ENCODE data around the gene LPGAT1. TPM values are rescaled to one million over a fixed set of nuclear protein-coding genes. Genes with fewer than 3 reads are reported as not detected.
"Not testable (repeated sequence)": the region's sequence is repeated elsewhere in the genome, so short reads cannot be mapped to it uniquely, and the experiment has no call there.

LPGAT1 gene
- total RNA-seq, 2 donors from 2014 or later = 14.1 to 16.6 TPM

DNA sequence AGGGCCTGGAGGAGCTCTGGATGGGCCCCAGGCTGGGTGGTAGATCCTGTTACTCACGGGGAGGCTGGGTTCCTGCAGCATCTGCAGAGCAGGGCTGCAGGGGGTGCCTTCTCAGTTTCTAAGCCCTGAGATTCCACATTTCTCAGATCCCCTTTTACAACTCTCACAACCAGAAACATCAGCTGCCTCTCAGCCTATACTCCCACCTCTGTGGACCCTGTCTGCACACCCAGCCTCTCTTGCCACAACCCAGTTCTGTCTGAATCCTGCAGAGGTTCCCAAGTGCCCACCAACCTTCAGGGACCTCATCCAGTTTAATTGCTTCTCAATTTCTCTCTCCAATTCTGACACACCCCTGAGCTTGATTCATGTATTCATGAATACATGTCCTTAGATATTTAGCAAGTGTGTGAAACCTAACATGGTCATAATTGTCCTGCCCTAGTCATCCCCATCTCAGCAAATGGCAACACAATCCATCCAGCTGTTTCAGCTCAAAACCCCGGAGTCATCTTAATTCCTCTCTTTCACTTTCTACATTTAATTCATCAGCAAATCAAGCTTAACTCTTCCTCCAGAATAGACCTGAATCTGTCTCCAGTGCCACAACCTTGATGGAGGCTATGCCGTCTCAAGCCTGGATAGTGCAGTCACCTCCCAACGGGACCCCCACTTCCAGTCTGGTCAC lies 98.1 kb downstream of the LPGAT1 start:
- no peak for DNase-seq (ENCODE audit: low spot score in 2 of 2)
- no peaks in the 10 kb centered on the region for H3K9me3 Mint-ChIP-seq
- no peaks in the 10 kb centered on the region for H3K36me3 Mint-ChIP-seq

DNA sequence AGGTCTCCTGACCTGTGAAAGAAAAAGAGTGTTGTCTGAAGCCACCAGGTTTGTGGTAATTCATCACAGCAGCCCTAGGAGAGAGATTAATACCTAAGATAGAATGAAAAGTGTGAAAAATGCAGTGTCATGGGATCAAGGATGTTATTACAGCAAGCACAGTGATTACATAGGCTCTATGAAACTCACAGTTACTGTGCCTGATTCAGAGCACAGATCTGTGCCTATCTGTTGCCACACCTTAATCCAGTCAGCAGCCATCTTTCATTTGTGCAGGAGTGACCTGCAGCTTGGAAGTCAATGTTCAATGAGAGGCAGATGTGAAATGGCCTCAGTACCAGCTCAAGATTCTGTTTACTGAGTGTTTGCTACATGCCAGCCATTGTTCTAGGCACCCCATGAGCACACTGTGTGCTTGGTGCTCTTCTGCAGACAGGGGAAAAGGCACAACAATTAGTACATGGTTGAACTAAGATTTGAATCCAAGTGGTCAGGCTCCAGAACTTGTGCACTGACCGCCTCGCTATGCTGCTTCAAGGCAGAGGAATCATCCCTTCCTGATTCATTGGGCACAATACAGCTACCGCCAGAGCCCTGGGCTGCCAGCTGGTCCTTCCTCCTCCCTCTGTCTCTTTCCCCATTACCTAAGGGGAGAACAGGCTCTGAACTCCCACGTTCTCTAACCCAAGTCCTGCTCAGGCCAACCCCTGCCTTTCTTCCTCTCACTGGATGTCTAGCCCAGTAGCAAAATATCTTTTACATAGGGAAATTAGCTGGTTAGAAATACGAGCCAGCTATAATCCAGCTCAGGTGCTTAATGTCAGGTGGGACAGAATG lies 98.9 kb downstream of the LPGAT1 start:
- ATAC-seq (no peak), DNase-seq (ENCODE audit: low spot score in 2 of 2) (no peak)
- H3K9me3 Mint-ChIP-seq = no peaks in the 10 kb centered on the region
- no peak overlapping the region for H3K27ac Mint-ChIP-seq
- H3K36me3 Mint-ChIP-seq = no peaks in the 10 kb centered on the region

More for the DNA sequence above, 98.1 kb downstream of the LPGAT1 start:
- H3K27ac Mint-ChIP-seq = no peak overlapping the region
- ATAC-seq = no peak

DNA sequence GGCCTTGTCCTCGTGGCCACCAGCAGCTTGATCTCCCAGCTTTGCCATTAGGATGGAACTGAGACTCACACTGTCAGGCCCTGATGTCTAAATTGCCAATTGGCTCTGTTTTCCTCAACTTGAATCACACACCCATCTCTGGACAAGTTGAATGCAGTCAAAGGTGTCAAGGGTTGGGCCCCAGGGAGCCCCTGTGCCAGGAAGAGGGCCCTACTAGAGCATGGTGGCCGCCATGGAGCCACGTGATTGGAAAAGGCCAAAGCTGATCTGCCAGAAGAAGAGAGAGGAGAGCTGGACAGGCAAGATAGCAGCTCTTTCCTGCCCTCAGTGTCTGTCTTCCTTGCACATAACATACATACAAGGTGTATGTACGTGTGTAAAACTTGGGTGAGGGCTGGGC lies 100.2 kb downstream of the LPGAT1 start:
- no peak for ATAC-seq
- no peaks in the 10 kb centered on the region for H3K36me3 Mint-ChIP-seq
- H3K27ac Mint-ChIP-seq = no peak overlapping the region
- H3K9me3 Mint-ChIP-seq = no peaks in the 10 kb centered on the region
- DNase-seq (ENCODE audit: low spot score in 2 of 2) = no peak

DNA sequence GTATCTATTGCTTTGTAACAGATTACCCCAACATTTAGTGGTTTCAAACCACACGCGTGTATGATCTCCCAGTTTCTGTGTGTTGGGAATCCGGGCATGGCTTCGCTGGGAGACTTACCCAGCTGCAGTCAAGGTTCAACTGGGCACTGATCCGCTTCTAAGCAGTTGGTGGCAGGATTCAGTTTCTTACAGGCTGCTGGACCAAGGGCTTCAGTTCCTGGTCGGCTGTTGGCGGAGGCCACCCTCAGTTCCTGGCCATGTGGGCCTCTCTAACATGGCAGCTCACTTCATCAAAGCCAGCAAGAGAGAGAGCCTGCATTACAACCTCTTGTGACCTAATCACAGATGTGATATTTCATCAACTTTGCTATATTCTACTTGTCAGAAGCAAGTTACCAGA lies 101.3 kb downstream of the LPGAT1 start:
- no peak for DNase-seq (ENCODE audit: low spot score in 2 of 2)
- Mint-ChIP-seq H3K9me3 (no peaks in the 10 kb centered on the region), H3K27ac (peak overlapping the region in 1 of 2 donors; percentile 44), H3K36me3 (no peaks in the 10 kb centered on the region)
- no peak for ATAC-seq

DNA sequence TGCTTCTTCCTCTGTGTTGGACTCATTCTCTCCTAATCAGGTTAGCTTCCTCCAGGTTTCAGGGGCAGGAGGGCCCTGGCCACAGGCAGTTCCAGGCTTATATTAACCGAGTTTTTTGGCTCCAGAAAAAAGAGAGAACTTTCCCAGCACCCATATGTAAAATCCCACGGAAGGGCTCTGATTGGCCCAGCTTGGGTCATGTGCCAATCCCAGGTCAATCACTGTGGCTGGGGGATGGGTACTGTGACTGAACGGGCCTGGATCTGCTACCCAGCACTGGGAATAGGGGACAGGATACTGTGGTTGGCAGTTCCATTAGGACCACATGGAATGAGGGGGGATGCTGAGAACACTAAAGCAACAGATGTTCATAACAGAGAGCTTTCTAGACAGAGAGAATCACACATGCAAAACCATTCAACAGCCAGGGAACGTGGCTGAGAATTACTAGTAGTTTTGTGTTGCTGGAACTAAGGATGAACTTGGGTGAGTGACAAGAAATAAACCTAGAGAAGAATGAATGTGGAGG lies 104.0 kb downstream of the LPGAT1 start:
- no peaks in the 10 kb centered on the region for H3K9me3 Mint-ChIP-seq
- ATAC-seq (no peak), DNase-seq (ENCODE audit: low spot score in 2 of 2) (no peak)
- H3K36me3 Mint-ChIP-seq = no peaks in the 10 kb centered on the region
- H3K27ac Mint-ChIP-seq = no peak overlapping the region

DNA sequence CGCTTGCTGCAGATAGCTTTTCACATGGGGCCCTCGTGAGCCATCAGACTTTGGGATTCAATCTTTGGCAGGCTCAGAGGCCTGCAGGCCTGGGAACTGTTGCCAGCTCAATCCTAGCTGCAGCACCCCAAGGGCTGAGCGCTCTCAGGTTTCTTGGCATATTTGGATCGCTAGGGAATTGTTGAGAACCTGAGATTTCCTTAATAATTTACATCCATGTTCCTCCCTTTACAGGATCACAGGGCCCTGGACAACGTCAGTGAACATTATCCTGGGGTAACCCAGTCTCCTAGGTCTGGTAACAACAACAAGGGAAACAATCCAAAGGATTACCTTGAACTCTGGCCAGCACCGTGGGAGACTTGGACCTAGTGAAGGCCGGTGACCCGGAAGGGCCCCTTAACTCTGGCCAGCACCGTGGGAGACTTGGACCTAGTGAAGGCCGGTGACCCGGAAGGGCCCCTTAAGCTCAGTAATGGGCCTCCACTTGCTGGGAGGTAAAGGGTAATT lies 105.8 kb downstream of the LPGAT1 start:
- H3K9me3 Mint-ChIP-seq = no peaks in the 10 kb centered on the region
- DNase-seq (ENCODE audit: low spot score in 2 of 2) = no peak

DNA sequence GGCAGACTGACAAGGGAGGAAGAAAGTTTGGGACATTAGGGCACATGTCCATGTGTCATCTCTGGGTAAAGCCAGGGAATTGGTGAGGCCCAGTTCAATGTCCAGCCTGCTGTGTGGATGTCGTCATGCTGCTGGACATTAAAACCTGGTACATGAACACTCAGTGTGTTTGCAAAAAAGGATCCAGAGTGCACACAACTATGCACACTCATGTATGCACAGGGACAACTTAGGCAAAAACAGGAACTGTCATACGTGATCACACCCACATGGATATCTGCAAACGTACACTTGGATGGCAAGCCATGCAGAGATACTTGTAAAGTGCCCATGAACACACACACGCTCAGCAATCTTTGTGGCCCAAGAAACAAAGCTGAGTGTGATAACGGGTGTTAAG lies 107.3 kb downstream of the LPGAT1 start:
- H3K9me3 Mint-ChIP-seq = no peaks in the 10 kb centered on the region
- no peak overlapping the region for H3K27ac Mint-ChIP-seq
- no peak for ATAC-seq
- no peak for DNase-seq (ENCODE audit: low spot score in 2 of 2)
- H3K36me3 Mint-ChIP-seq = no peaks in the 10 kb centered on the region

More for the DNA sequence above, 105.8 kb downstream of the LPGAT1 start:
- no peak for ATAC-seq
- Mint-ChIP-seq H3K36me3 (no peaks in the 10 kb centered on the region), H3K27ac (no peak overlapping the region)

DNA sequence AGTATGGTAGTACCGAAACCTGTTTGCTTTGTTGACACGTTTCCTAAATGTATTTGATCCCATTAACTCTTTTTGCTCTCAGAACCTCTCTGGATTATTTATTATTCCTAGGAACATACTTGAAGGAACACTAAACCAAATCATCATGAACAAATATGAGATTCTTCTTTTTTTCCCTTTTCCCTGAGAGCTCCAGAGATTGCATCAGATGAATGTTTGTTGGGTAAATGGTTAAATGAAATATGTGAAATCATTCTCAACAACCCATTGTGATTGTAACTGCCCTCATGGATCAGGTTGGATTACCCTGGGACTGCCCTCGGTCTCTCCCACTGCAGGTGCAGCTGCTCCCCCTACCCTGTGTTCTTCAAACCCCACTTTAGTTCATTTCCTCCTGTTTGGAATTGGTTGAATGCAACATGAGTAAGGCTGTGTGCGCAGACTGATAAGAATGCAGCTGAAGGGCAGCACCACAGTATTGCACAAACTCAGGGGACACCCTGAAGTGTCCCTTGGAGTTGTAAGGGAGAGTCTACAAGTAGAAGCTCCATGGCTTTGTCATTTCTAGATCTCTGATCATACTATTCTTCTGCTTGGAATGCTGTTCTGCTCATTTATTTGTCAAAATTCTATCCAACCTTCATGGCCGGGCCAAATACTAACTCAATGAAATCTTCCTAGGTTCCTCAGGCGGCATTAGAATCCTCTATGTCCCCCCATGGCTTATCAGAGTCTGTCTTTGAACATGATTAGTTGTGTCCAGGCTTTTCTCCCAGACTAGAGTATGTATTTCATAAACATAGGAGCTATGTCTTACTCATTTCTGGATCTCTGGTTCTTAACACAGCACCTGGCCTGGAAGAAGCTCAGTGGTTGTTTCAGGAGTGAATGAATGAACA lies 108.0 kb downstream of the LPGAT1 start:
- Mint-ChIP-seq H3K9me3 (no peaks in the 10 kb centered on the region), H3K36me3 (no peaks in the 10 kb centered on the region), H3K27ac (no peak overlapping the region)
- ATAC-seq (no peak), DNase-seq (ENCODE audit: low spot score in 2 of 2) (no peak)

DNA sequence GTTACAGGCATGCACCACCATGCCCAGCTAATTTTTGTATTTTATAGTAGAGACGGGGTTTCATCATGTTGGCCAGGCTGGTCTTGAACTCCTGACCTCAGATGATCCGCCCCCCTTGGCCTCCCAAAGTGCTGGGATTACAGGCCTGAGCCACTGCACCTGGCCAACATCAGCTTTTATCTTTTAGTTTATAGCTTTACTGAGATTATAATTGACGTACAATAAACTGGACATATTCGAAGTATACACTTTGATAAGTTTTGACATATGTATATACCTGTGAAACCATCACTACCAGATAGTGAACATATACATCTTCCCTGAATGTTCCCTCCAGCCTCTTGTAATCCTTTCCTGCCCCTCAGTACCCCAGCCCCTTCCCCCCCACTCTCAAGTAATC lies 114.0 kb downstream of the LPGAT1 start:
- H3K36me3 Mint-ChIP-seq; DNase-seq (ENCODE audit: low spot score in 2 of 2); H3K27ac Mint-ChIP-seq; ATAC-seq; H3K9me3 Mint-ChIP-seq: not testable (repeated sequence)

DNA sequence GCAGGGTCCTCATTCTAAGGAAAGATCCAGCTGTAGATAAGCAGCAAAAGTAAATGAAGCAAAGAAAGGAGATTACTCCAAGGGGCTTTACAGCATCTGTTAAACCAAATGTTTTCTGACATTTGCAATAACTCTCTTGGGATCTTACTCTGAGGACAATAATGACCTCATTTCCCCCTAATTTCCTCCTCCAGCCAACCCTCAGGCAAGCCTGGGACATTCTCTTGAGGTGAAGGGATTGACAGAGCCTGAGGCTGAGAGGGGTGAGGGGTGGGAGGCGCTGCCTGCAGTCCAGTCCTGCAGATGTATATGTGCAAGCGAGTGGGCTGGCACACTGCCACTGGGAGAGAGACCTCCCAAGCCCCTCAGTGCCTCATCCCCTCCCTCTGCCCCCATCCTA lies 114.6 kb downstream of the LPGAT1 start:
- ATAC-seq = no peak
- DNase-seq (ENCODE audit: low spot score in 2 of 2) = no peak
- Mint-ChIP-seq H3K27ac (no peak overlapping the region), H3K9me3 (no peaks in the 10 kb centered on the region), H3K36me3 (no peaks in the 10 kb centered on the region)

DNA sequence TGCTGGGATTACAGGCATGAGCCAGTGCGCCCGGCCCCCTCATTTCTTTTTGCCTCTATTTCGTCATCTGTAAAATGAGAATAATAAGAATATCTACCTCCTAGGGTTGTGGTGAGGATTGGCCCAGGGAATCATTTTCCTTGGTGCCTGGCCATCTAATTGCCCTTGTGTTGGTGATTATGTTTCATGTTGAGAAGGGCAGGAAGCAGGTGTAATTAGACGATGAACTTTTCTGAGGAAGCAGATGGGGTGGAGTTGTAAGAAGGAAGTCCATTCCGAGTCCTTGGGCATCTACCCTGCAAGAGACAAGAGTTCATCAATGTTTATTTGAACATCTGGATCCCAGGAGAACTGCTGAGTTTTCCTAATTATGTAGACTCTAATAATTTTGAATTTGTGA lies 116.4 kb downstream of the LPGAT1 start:
- DNase-seq (ENCODE audit: low spot score in 2 of 2) = no peak
- Mint-ChIP-seq H3K36me3 (no peaks in the 10 kb centered on the region), H3K27ac (no peak overlapping the region), H3K9me3 (no peaks in the 10 kb centered on the region)
- no peak for ATAC-seq

DNA sequence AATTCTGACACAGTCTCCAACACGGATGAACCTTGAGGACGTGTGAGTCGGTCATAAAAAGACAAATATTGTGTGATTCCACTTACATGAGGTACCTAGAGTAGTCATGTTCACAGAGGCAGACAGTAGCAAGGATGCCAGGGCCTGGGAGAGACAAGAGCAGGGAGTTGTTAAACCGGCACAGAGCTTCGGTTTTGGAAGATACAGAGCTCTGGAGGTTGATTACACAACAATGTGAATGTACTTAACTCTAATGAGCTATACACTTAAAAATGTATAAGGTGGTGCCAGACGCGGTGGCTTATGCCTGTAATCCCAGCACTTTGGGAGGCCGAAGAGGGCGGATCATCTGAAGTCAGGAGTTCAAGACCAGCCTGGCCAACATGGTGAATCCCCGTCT lies 117.3 kb downstream of the LPGAT1 start:
- no peak for ATAC-seq
- H3K9me3 Mint-ChIP-seq = no peaks in the 10 kb centered on the region
- H3K36me3 Mint-ChIP-seq = no peaks in the 10 kb centered on the region
- DNase-seq (ENCODE audit: low spot score in 2 of 2) = no peak
- no peak overlapping the region for H3K27ac Mint-ChIP-seq

DNA sequence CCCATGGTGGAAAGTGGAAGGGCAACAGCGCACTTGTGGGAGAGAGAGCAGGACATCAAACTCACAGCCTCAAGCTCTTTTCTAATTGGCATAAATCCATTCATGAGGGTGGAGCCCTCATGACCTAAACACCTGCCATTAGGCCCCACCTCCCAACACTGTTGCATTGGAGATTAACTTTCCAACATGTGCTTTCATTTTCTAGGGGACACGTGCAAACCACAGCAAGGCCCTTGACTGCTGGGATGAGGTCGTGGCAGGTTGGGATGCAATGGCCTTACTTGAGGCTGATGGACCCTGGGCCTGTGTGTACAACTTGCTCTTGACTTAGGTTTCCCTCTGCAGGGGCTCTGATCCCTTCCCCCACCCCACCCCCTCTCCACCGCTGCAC lies 119.3 kb downstream of the LPGAT1 start:
- Mint-ChIP-seq H3K9me3 (no peaks in the 10 kb centered on the region), H3K27ac (no peak overlapping the region), H3K36me3 (no peaks in the 10 kb centered on the region)
- DNase-seq (ENCODE audit: low spot score in 2 of 2) = no peak
- ATAC-seq = no peak

DNA sequence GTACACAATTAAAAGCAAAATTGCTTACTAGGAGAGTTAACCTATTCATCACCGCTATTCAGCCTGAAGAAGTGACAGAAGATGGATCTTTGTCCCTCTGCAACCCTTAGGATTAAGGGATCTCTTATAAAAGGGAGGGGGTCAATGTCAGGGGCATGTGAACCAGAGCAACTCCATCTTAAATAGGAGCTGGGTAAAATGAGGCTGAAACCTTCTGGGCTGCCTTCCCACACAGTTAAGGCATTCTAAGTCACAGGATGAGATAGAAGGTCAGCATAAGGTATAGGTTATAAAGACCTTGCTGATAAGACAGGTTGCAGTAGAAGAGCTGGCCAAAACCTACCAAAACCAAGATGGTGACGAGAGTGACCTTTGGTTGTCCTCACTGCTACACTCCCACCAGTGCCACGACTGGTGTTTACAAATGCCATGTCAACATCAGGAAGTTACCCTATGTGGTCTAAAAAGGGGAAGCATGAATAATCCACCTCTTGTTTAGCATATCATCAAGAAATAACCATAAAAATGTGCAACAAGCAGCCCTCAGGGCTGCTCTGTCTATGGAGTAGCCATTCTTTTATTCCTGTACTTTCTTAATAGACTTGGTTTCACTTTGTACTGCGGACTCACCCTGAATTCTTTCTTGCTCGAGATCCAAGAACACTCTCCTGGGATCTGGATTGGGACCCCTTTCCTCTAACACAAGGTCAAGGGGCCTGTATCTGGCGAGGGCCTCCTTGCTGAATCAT lies 119.8 kb downstream of the LPGAT1 start:
- ATAC-seq (no peak), DNase-seq (ENCODE audit: low spot score in 2 of 2) (no peak)
- H3K36me3 Mint-ChIP-seq = no peaks in the 10 kb centered on the region
- no peak overlapping the region for H3K27ac Mint-ChIP-seq
- no peaks in the 10 kb centered on the region for H3K9me3 Mint-ChIP-seq

DNA sequence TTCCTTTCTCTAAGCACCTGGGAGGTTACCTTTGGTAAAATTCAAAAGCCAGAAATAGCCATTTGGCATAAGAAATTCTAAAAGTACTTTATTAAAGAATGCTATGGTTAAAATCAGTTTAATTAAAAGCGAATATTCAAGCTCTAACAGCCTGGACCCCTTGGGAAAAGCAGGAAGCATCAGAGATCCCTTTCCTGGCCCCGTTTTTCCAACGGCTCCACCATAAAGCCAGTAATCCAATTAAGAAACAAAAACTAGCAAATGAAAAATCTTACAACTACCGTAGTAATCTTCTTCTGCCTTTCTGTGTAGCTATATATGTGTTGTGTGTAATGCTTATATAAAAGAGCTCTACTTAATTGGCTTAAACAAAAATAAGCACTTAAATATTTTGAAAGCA lies 121.6 kb downstream of the LPGAT1 start:
- no peak for ATAC-seq
- Mint-ChIP-seq H3K36me3 (no peaks in the 10 kb centered on the region), H3K27ac (no peak overlapping the region), H3K9me3 (no peaks in the 10 kb centered on the region)
- no peak for DNase-seq (ENCODE audit: low spot score in 2 of 2)

DNA sequence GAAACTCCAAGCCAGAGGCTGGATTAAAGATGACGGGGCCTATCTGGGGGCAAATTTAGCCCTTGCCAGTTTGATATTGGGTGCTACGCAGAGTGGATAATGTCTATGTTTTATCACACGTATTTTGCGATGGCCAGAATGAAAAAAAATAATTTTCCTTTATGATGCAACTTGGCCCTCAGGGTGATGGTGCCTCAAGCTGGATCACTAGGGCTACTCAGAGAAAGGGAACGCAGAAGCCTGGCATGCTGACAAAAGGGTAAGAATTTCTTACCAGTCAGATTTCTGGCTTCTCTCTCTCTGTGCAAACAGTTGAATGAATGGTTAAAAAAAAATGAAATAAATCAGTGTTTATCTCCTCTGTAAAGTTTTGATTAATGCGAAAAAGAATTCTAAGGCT lies 122.6 kb downstream of the LPGAT1 start:
- ATAC-seq (no peak), DNase-seq (ENCODE audit: low spot score in 2 of 2) (no peak)
- H3K27ac Mint-ChIP-seq = no peak overlapping the region
- no peaks in the 10 kb centered on the region for H3K36me3 Mint-ChIP-seq
- no peaks in the 10 kb centered on the region for H3K9me3 Mint-ChIP-seq
